SK-N-MC (cell line): ENCODE measurements around the gene CLSTN2.

ENCODE experiments used
- EZH2 ChIP-seq: fragments of 200-600 bp; sonication (generic); IDR thresholded peaks from one replicate; pipeline ENCODE4 v1.6.1; 2017; ENCODE audit warnings: antibody characterized with exemption
- POLR2AphosphoS5 ChIP-seq: IDR thresholded peaks from 2 replicates; pipeline ENCODE4 v1.6.1; 2012; ENCODE audit warnings: mild to moderate bottlenecking, low read depth, low read length, borderline replicate concordance

DNA sequence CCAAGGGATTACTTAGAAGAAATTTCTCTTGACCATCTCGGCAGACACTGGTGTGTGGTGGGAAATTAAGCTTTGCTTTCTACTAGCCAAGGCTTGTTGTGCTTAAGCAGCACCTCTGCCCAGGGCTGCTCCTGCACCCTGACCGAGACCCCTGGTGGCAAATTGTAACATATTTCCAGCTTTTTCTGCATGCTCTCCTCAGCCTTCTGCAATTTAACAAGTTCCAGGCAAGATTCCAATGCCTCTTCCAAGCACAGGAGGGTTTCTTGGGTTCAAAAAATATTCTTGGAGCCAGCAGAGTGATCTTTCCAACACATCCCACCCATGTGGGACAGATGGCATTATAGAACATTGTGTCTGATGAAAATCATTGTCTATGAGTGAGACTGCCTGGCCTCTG, 210.5 kb downstream of the CLSTN2 start:
- TF ChIP-seq EZH2 = no peak
- no peak for TF ChIP-seq POLR2AphosphoS5
